ENCODE results near the gene PIK3R2.

DNA sequence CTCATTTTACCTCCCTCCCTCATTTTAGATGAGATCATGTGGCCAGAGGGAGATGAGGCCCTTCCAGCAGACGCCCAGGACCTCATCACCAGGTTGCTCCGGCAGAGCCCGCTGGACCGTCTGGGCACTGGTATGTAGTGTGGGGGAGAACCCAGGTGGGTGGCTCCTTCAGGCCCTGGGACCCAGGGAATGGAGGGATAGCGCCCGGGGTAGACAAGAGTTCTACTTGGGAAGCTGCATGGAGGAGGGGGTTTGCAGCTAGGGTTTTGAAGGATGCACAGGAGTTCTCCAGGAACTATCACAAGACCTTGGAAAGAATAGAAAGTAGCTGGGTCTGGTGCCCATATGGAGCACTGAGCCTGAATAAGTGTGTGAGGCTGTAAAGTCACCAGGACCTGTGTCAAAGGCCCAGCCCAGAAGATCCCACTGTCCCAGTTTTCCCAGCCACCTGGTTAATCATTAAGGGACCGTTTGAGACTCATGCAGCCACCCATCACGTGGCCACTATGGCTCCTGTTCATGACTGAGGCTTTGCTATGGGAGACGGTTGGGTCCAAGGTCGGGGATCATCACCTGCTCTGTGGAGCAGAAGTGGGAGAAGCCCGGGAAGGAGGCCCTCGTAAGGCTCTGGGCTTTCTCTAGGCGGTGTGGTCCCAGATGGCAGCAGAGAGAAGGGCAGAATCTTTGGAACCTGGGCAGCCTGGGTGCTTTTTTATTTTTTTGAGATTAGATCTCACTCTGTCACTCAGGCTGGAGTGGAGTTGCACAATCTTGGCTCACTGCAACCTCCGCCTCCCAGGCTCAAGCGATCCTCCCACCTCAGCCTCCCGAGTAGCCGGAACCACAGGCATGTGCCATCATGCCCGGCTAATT lies 17.0 kb upstream of the PIK3R2 start:
- TF ChIP-seq BACH2 (CRISPR knock-in tag; IDR thresholded peaks at IDR 0.05; ENCODE audit: borderline replicate concordance): no peak
- no peak for TF ChIP-seq ARNTL (CRISPR knock-in tag; IDR thresholded peaks at IDR 0.05; ENCODE audit: borderline replicate concordance, low read depth)
- no peak for TF ChIP-seq RARB (CRISPR knock-in tag; IDR thresholded peaks at IDR 0.05)
- TF ChIP-seq ZFP3 (CRISPR knock-in tag; IDR thresholded peaks at IDR 0.05): peak; percentile 98
- no peak for TF ChIP-seq PATZ1 (CRISPR knock-in tag; IDR thresholded peaks at IDR 0.05; ENCODE audit: borderline replicate concordance)
- no peak for TF ChIP-seq ZC3H10 (CRISPR knock-in tag; IDR thresholded peaks at IDR 0.05)
- no peak for TF ChIP-seq ESRRG (CRISPR knock-in tag; IDR thresholded peaks at IDR 0.05)
- TF ChIP-seq ZFP30 (CRISPR knock-in tag; IDR thresholded peaks at IDR 0.05): no peak
- TF ChIP-seq ZNF565 (CRISPR knock-in tag; conservative IDR thresholded peaks at IDR 0.05; ENCODE audit: low read depth): no peak
- TF ChIP-seq CSDC2 (CRISPR knock-in tag; IDR thresholded peaks at IDR 0.05): no peak
- TF ChIP-seq, protein P1, sequence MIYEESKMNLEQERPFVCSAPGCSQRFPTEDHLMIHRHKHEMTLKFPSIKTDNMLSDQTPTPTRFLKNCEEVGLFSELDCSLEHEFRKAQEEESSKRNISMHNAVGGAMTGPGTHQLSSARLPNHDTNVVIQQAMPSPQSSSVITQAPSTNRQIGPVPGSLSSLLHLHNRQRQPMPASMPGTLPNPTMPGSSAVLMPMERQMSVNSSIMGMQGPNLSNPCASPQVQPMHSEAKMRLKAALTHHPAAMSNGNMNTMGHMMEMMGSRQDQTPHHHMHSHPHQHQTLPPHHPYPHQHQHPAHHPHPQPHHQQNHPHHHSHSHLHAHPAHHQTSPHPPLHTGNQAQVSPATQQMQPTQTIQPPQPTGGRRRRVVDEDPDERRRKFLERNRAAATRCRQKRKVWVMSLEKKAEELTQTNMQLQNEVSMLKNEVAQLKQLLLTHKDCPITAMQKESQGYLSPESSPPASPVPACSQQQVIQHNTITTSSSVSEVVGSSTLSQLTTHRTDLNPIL (CRISPR knock-in tag; IDR thresholded peaks at IDR 0.05; ENCODE audit: low read depth): no peak
- no peak for TF ChIP-seq ZNF70 (CRISPR knock-in tag; IDR thresholded peaks at IDR 0.05)
- TF ChIP-seq, protein P2, sequence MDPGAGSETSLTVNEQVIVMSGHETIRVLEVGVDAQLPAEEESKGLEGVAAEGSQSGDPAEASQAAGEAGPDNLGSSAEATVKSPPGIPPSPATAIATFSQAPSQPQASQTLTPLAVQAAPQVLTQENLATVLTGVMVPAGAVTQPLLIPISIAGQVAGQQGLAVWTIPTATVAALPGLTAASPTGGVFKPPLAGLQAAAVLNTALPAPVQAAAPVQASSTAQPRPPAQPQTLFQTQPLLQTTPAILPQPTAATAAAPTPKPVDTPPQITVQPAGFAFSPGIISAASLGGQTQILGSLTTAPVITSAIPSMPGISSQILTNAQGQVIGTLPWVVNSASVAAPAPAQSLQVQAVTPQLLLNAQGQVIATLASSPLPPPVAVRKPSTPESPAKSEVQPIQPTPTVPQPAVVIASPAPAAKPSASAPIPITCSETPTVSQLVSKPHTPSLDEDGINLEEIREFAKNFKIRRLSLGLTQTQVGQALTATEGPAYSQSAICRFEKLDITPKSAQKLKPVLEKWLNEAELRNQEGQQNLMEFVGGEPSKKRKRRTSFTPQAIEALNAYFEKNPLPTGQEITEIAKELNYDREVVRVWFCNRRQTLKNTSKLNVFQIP (CRISPR knock-in tag; IDR thresholded peaks at IDR 0.05; ENCODE audit: borderline replicate concordance, low read depth): no peak
